NOMO-1 (cell line): ENCODE measurements around the gene NUTM2D.
"Not testable (repeated sequence)": the region's sequence is repeated elsewhere in the genome, so short reads cannot be mapped to it uniquely, and the experiment has no call there.

Experiments
- DNase-seq, 2 experiments: peaks; one replicate each; lab custom pipeline; 2025; ENCODE audit not compliant: unreplicated experiment in 2 of 2; lab: John Stamatoyannopoulos, UW

The NUTM2D gene, protein sequence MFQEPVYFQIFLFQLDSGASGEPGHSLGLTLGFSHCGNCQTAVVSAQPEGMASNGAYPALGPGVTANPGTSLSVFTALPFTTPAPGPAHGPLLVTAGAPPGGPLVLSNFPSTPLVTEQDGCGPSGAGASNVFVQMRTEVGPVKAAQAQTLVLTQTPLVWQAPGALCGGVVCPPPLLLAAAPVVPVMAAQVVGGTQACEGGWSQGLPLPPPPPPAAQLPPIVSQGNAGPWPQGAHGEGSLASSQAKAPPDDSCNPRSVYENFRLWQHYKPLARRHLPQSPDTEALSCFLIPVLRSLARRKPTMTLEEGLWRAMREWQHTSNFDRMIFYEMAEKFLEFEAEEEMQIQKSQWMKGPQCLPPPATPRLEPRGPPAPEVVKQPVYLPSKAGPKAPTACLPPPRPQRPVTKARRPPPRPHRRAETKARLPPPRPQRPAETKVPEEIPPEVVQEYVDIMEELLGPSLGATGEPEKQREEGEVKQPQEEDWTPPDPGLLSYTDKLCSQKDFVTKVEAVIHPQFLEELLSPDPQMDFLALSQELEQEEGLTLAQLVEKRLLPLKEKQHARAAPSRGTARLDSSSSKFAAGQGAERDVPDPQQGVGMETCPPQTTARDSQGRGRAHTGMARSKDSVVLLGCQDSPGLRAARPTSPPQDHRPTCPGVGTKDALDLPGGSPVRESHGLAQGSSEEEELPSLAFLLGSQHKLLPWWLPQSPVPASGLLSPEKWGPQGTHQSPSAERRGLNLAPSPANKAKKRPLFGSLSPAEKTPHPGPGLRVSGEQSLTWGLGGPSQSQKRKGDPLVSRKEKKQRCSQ

DNA sequence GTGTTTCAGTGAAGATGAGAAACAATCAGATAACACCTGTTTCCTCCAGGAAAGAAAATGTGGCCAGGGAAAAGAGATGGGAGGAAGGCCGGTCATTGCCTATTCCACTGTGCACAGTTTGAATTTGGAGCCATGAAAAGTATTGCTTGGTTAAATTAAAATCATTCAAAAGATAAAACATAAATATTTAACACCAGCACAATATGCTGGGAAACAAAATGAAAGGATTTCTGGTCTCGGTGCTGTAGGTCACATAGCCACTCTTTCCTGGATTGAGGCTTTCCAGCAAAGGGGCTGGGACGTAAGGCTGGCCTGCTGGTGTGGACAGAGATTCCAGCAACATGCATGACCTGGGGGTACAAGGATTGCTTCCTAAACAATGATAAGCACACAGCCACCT lies at the start of gene NUTM2D:
NUTM2D (plus strand) TSS at position 301 of the 400 bp plus-strand sequence. CDS start 522 bp downstream, outside the sequence.
- DNase-seq, result not testable (repeated sequence)

DNA sequence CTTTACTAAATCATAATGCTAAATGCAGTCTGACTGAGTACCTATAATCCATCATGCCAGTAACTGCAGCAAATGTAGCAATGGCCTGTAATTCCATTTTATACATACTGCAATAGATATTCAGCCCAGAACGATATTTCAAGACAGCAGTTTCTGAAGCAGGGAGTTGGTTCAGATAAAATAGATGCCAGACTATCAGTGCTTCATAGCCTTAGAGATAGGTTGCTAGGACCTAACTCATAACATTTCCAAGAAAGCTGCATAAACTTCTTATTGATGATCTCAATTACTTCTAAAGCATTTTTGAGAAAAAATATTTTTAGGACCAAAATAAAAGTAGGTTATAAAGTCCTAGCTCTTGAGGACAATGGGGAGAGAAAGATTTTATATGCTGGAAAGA lies 48.8 kb upstream of the NUTM2D start:
- not testable (repeated sequence) for DNase-seq

DNA sequence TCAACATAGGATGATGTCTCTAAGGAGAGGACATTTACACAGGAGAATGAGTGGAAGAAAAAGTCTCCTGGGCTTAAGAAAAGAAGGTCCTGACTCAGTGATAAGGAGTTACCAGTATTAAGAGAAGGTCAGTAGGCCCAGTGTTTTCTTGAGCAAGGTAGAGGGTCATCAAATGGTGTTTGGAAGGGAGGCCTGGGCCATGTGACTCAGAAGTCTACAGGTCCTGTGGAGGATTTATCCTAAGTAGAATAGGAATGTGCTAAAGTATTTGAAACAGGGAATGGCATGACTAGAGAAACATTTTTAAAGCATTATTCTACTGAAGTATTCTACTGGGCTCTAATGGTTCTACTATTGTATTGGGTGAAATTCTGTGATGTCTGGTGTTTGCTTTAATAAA lies 47.9 kb upstream of the NUTM2D start:
- DNase-seq, result not testable (repeated sequence)

DNA sequence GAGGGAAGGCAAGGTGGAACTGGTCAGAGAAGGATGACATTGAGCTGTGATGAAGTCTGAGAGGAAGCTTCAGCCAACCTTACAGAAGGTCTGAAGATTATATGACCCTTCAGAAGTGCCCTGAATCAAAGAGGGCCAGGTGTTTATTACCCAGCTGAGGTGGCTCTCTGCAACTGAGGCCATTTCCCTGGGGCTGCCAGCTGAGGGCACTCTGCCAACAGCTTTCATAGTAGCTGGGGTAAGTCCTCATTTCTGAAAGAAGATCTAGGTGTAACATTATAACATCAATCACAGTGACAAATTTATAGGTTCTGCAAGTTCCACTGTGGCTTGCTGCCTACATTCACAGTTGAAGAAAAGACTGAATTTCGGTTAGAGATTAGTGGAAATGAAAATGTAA lies 46.0 kb upstream of the NUTM2D start:
- not testable (repeated sequence) for DNase-seq

DNA sequence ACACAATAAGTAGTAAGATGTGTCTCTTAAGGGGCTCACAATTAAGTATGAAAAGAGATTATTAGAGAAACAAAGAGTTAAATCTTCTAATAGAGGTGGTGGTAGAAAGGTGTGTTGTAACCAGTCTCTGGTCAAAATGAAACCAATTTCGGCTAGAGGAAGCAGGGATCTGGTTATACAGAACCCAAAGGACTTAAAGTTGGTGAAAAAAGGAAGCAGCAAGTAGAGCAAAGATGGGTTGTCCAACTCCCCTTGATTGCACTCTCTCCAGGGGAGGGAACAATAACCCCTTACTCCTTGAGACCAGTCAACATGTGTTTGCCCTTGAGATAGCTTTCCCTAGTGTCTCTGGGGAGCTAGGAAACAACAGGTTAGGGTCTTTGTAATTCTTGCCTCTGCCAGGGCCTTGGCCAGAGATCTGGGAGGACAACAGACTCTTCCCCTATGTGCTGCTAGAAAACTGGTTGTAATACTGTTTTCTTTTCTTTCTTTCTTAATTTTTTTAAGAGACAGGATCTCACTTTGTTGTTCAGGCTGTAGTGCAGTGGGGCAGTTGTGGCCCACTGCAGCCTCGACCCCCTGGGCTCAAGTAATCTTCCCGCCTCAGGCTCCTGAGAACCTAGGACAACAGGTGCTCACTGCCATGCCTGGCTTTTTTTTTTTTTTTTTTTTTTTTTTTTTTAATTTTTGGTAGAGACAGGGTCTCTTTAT lies 43.7 kb upstream of the NUTM2D start:
- peak in 1 of 2 experiments; percentile 0 for DNase-seq

DNA sequence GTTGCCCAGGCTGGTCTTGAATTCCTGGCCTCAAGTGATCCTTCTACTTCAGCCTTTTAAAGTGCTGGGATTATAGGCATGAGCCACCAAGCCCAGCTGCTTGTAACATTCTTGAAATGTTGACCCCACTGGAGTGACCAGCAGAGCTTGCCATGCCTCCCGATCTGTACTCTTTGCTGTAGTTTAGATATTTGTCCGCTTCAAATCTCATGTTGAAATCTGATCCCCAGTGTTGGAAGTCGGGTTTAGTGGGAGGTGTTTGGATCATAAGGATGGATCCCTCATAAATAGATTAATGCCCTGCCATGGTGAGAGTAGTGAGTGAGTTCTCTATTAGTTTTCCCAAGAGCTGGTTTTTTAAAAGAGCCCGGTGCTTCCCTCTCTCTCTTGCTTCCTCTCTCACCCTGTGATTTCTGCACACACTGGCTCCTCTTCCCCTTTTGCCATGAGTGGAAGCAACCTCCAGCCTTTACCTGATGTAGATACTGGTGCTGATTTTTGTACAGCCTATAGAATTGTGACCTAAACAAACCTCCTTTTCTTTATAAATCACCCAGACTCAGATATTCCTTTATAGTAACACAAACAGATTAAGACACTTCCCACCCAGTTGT lies 43.1 kb upstream of the NUTM2D start:
- DNase-seq, result peak in 1 of 2 experiments; percentile 1

DNA sequence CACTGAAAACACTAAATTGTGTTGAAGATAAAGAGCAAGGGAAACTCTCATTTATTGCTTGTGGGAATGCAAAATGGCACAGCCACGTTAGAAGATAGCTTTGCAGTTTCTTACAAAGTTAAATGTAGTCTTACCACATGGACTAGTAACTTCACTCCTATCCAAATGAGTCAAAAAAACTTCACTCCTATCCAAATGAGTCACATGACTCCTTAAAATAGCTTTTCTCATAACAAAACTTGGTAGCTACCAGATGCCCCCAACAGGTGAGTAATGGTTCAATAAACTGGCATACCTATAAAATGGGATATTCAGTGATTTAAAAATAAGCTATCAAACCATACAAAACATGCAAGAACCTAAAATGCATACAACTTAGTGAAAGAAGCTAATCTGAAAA lies 36.0 kb upstream of the NUTM2D start:
- not testable (repeated sequence) for DNase-seq

DNA sequence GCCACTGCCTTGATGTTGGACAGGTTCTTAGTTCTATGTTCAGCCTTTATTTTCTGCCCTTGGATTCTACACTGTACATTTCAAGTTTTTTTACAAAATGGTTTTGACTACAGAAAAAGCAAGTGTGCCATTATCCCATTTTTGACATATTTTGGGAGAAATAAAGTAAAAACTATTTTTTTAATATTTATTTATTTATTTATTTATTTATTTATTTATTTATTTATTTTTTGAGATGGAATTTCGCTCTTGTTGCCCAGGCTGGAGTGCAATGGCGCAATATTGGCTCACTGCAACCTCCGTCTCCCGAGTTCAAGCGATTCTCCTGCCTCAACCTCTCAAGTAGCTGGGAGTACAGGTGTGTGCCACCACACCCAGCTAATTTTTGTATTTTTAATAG lies 33.0 kb upstream of the NUTM2D start:
- not testable (repeated sequence) for DNase-seq

DNA sequence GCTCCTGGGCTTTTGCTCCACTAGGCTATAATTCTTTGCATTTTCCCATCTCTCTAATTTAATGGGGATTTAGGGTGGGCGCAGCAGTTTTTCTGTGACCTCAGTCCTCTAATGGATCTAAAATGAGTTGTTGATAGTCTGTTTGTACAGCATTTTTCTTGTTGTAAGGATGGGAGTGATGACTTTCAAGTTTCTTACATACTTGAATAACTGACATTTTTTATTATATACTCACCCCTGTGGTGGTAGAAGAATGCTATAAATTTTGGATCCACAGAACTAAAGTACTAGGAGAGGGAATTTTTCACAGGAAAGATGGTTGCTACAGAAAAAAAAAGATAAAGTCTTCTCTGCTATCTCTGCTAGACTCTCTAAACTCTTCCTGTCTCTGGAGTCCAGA lies 29.6 kb upstream of the NUTM2D start:
- DNase-seq, result not testable (repeated sequence)

DNA sequence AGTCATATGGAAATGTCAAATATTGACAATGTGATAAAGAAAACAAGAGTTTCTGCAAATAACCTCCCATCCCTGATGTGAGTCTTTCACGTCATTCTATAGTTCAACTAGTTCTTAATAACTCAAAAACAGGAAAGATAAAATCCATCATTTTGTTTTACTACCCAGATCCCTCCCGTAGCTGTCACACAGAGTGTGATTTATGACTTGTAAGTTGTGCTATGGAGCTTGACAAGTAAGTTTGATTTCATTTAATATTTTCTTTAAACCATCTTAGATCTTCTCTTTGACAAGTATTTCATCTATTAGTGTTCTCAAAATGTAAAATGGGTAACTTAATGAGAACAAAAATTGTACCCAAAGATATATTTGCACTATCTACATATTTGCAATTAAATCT lies 28.4 kb upstream of the NUTM2D start:
- not testable (repeated sequence) for DNase-seq

DNA sequence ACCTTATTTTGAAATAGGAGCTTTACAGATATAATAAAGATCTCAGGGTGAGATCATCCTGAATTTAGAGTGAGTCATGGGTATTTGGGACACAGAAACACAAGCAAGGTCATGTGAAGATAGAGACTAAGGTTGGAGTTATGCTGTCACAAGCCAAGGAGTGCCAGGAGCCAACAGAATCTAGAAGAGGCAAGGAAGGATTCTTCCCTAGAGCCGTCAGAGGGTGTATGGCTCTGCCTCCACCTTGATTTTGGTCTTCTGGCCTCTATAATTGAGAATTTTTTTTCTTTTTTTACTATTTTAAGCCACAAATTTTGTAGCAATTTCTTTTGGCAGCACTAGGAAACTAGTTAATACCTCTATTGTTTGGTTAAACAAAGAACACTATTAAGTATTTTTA lies 24.9 kb upstream of the NUTM2D start:
- not testable (repeated sequence) for DNase-seq

DNA sequence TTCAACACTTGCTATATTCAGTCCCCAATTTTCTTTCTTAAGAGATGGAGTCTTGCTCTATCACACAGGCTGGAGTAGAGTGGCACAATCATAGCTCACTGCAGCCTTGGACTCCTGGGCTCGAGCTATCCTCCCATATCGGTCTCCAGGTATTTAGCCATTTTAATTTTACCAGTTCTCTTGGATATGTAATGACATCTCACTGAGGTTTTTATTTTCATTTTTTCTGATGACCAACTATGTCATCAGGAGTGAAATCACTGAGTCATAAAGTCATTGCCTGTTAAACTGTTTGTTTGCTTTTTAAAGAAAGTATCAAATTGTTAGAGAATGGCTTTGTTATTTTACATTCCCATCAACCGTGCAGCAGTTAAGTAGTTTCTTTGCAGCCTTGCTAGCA lies 17.1 kb upstream of the NUTM2D start:
- not testable (repeated sequence) for DNase-seq

DNA sequence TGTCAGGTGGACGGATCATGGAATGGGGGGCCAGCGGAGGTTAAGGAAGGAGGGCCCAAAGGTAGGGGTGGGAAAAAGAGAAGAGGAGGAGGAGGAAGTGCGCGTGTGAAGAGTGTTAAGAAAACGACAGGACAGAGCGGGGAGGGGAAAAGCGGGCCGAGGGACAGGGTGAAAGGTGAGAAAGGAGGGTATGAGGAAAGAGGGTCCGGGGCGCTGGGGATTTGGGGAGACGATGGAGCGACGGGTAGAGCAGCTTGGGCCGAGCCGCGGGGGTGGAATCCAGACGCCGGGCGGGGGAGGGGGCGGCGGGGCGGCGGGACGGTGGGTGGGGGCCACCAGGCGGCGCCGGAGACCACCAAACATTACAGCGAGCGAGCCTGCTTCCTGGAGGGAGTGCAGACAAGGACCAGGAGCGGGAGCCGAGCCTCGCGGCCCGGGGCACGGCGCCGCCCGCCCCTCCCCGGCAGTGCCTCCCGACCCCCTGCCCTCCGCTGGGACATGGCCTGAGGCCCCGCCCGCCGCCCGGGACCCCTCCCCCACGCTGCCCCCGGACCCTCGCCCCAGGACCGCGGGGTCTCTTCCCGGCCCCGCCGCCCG lies 15.9 kb upstream of the NUTM2D start:
- not testable (repeated sequence) for DNase-seq

DNA sequence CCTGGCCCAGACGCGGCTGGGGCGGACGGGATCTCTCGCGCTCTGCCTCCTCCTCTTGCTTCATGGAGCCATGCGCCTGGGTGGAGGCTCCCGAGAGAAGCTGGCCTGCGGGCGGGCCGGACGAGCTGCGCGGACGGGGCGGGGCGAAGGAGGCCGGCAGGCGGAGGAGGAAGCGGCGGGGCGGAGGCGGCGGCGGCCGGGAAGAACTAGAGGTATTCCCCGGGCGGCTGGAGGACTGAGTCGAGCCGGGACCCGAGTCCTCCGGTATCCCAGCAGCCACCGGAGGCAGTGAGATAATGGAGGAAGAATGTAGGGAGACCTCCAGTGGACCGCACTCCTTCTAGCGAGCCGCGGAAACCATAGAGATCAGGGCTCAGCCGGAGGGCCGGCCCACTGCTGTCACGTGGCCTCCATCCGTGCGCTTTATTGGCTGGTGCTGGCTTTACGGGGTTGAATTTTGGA lies 15.3 kb upstream of the NUTM2D start:
- DNase-seq, result peak; percentile 40 to 55

DNA sequence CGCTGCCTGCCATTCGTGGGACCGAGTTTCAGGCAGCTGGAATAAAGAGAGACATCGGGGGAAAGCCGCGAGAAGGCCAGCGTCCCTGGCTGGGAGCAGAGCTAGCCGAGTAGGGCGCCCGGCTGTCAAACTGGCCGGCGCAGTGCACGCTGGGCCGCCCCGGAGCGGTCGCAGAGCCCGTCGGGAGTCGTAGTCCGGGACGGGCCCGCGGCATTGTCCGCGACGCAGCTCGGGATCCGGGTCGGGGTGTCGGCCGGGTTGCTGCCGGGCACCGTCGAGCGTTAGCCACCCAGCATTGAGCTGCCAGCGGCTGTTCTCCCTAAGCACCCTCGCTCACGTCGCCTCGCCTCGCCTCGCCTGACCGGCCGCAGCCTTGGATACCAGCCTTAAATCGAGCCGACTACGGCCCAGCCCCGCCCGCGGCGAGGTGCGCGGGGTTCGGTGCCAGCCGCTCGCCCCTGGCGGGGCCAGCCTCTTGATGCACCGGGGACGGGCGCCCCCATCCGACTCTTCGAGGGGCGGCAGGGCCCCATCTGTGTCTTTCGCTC lies 14.8 kb upstream of the NUTM2D start:
- peak; percentile 60 to 61 for DNase-seq

DNA sequence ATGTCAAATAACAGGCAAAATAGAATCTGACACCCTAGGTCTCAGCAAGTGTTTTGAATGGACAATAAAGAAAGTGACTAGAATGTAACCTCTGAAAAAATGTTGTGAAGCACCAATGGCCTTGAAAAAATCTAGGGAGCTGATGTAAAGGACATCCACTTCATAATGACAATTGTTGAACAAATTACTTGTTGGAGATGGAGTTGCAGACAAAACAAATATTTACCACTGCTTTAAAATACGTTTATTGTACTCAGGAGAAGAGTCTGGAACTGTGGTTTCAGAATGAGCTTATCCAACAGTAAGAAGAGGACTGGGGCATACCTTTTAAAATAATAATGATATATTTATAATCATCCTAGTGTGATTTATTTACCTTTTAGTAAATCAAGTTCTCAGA lies 11.8 kb upstream of the NUTM2D start:
- DNase-seq, result not testable (repeated sequence)

DNA sequence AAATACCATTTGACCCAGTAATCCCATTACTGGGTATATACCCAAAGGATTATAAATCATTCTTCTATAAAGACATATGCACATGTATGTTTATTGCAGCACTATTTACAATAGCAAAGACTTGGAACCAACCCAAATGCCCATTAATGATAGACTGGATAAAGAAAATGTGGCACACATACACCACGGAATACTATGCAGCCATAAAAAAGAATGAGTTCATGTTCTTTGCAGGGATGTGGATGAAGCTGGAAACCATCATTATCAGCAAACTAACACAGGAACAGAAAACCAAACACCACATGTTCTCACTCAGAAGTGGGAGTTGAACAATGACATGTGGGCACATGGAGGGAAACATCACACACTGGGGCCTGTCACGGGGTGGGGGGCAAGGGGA lies 7.4 kb upstream of the NUTM2D start:
- not testable (repeated sequence) for DNase-seq

DNA sequence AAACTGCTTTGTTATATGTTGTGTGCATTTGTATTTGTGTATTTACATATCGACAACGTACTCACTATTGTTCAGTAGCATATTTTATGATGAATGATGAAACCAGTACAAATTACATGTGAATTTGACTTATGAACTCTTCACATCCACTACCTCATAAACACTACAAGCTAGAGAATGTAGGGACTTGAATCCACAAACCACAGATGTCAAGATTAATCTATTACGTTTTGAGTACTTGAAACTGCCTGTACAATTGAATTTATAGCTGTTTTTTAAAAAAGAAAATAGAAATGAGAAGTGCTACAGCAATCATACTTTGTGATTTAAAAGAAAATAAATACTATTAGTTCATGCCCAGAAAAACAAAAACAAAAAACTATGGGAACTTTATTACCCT lies 4.7 kb upstream of the NUTM2D start:
- DNase-seq, result not testable (repeated sequence)

DNA sequence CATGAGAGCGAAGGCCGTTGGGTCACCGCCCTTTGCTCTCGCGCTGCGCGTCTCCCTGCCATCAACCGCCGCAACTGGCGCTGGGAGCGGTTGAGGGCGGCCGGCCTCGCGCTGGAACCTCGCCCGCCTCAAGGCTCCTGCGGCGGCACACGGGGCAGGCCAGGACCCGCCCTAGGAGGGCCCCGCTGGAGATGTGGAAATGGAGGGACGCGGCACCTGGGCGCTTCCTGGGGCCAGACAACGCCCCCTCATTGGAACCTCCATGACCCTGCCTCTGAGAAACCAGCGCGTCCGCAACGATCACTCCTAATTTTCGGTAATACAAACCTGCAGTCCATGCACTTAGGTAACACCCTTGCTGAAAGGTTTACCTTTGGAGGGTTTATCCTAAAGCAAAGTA lies 2.4 kb upstream of the NUTM2D start:
- not testable (repeated sequence) for DNase-seq

DNA sequence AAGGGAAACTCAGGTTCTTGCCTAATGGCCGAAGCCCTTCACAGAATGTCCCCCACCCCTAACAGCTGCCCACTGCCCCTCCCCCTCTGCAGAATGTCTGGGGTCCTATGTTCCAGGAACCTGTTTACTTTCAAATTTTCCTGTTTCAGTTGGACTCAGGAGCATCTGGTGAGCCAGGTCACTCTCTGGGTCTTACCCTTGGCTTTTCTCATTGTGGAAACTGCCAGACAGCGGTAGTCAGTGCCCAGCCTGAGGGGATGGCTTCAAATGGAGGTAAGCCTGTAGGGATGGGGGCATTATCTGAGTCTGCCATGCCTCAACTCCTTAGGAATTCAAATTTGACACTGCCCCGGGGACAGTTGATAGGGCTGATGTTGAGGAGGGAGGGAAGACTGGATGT lies 615 bp downstream of the NUTM2D start:
- DNase-seq, result not testable (repeated sequence)
